Measurements from ENCODE around the gene SNAP29.

DNA sequence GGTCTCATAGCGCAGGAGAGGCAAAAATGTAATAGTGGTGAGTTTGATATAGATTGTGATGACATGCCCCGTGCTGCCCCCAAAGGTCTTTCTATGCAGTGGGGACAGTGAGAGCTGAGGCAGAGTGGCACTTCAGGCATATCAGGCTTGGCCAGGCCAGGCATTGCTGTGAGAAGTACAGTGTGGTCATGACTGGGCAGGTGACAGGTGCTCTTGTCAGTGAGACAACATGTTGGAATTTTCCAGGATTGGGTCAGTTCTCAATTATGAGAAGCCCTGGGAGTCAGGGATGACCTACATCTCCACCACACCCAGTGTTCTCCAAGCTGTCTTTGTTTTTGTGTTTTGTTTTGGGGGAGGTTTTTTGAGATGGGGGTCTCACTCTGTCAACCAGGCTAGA lies 3.7 kb downstream of the SNAP29 start:
- TF ChIP-seq POLR2A (IDR thresholded peaks at IDR 0.05) = no peak
- TF ChIP-seq, protein P1, sequence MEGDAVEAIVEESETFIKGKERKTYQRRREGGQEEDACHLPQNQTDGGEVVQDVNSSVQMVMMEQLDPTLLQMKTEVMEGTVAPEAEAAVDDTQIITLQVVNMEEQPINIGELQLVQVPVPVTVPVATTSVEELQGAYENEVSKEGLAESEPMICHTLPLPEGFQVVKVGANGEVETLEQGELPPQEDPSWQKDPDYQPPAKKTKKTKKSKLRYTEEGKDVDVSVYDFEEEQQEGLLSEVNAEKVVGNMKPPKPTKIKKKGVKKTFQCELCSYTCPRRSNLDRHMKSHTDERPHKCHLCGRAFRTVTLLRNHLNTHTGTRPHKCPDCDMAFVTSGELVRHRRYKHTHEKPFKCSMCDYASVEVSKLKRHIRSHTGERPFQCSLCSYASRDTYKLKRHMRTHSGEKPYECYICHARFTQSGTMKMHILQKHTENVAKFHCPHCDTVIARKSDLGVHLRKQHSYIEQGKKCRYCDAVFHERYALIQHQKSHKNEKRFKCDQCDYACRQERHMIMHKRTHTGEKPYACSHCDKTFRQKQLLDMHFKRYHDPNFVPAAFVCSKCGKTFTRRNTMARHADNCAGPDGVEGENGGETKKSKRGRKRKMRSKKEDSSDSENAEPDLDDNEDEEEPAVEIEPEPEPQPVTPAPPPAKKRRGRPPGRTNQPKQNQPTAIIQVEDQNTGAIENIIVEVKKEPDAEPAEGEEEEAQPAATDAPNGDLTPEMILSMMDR (IDR thresholded peaks at IDR 0.05 in 4 of 5, conservative IDR thresholded peaks at IDR 0.05 in 1 of 5) = no peak

All from gastrocnemius medialis (tissue), 4 donors.